MCF 10A (cell line): ENCODE results near the gene ERBB3. TPM values are rescaled to one million over a fixed set of nuclear protein-coding genes. Genes with fewer than 3 reads are reported as not detected.

Experiments
- BruUV-seq: library from RNA; stranded (reverse); fragments of 400-500 nt; replicated peaks from 2 replicates; lab custom pipeline; 2021; lab: Mats Ljungman, UMichigan
- CTCF ChIA-PET: fragments of 300-600 bp; sonication (Branson Sonifier 250); formaldehyde crosslinking; extraction: SDS; loops from one replicate; lab custom pipeline; 2021; ENCODE audit warnings: antibody characterized with exemption, inconsistent platforms; lab: Yijun Ruan, JAX
- POLR2A ChIA-PET: fragments of 300-600, 350-650 bp; sonication (Branson Sonifier 250); formaldehyde crosslinking; extraction: SDS; loops from one replicate; lab custom pipeline; 2020; ENCODE audit warnings: antibody characterized with exemption, inconsistent platforms; lab: Yijun Ruan, JAX
- DNase-seq: peaks from one replicate; pipeline ENCODE4 v3.0.0-alpha.2; 2018; ENCODE audit not compliant: unreplicated experiment
- H3K27ac Mint-ChIP-seq: one replicate; pipeline ENCODE4 v1.8.0; 2022; ENCODE audit warnings: mild to moderate bottlenecking, low read depth, mixed read lengths; ENCODE audit not compliant: unreplicated experiment
- H3K27me3 Mint-ChIP-seq: one replicate; pipeline ENCODE4 v1.8.0; 2022; ENCODE audit warnings: mixed read lengths; ENCODE audit not compliant: insufficient read depth, unreplicated experiment
- H3K36me3 Mint-ChIP-seq: one replicate; pipeline ENCODE4 v1.8.0; 2022; ENCODE audit warnings: mild to moderate bottlenecking, moderate library complexity, mixed read lengths; ENCODE audit not compliant: insufficient read depth, unreplicated experiment
- H3K4me1 Mint-ChIP-seq: one replicate; pipeline ENCODE4 v1.8.0; 2022; ENCODE audit warnings: mixed read lengths; ENCODE audit not compliant: insufficient read depth, unreplicated experiment
- H3K4me3 Mint-ChIP-seq: one replicate; pipeline ENCODE4 v1.8.0; 2022; ENCODE audit warnings: mild to moderate bottlenecking, moderate library complexity, mixed read lengths; ENCODE audit not compliant: unreplicated experiment
- H3K9me3 Mint-ChIP-seq: one replicate; pipeline ENCODE4 v1.8.0; 2022; ENCODE audit warnings: mixed read lengths; ENCODE audit not compliant: unreplicated experiment
- CTCF ChIP-seq: fragments of 200-600 bp; IDR thresholded peaks from one replicate; pipeline ENCODE4 v1.8.0; 2022; ENCODE audit warnings: antibody characterized with exemption, mild to moderate bottlenecking; ENCODE audit not compliant: unreplicated experiment
- intact Hi-C: fragments of 100-400 bp; cut with micrococcal nuclease; formaldehyde crosslinking; loops from 2 replicates; pipeline ENCODE4 v1.14.1; 2022
- total RNA-seq: library from RNA; stranded (reverse); gene quantifications from 2 replicates; pipeline ENCODE4 v1.2.3, GENCODE V29; 2022

ERBB3 gene
- total RNA-seq, 1 experiment from 2014 or later, result 3.7 TPM

GRCh38 chr12:56146492-56147460, 66.8 kb downstream of the ERBB3 start:
- no peak for TF ChIP-seq CTCF
- Mint-ChIP-seq H3K27me3 (no peaks in the 10 kb centered on the region), H3K9me3 (no peaks in the 10 kb centered on the region), H3K36me3 (peaks cover 33% of the 10 kb centered on the region), H3K4me1 (peaks cover 24% of the 10 kb centered on the region), H3K4me3 (no peak overlapping the region), H3K27ac (no peak overlapping the region)
- intact Hi-C loops, result no loop called here
- BruUV-seq, result TSS peak; percentile 10
- POLR2A ChIA-PET, result interaction anchor here (1.9 kb wide), 1 partner anchor 12 kb away, joined by 6 read pairs; the partner anchor contains the start of gene MYL6
- DNase-seq, result peak; percentile 36
- CTCF ChIA-PET, result interaction anchor here (3.3 kb wide), 1 partner anchor 28 kb away, joined by 19 read pairs; the partner anchor contains the start of gene ZC3H10

- TF ChIP-seq CTCF, result no peak
- Mint-ChIP-seq H3K27me3 (no peaks in the 10 kb centered on the region), H3K36me3 (peaks cover 13% of the 10 kb centered on the region), H3K27ac (no peak overlapping the region), H3K9me3 (no peaks in the 10 kb centered on the region), H3K4me1 (peaks cover 24% of the 10 kb centered on the region), H3K4me3 (peak overlapping the region; percentile 75)
- DNase-seq, result peak; percentile 40
- ChIA-PET CTCF (interaction anchor here (0.6 to 3.3 kb wide), 4 partner anchors 32 to 104 kb away, joined by 3 to 19 read pairs (median 4); partner anchors contain the start of gene ZC3H10), POLR2A (interaction anchor here (0.6 to 3.0 kb wide), 5 partner anchors 8 to 467 kb away, joined by 3 to 28 read pairs (median 7); partner anchors contain the start of genes ESYT1, MYL6 and ZC3H10)
- no TSS peak for BruUV-seq
- intact Hi-C loops, result loop anchor here (2.0 to 5.0 kb wide), 2 partner anchors 22 to 33 kb away; partner anchors contain the start of genes ESYT1, RPL41 and ZC3H10
Measured at GRCh38 chr12:56150563-56150962, 70.6 kb downstream of the ERBB3 start.

GRCh38 chr12:56151672-56152131, 71.7 kb downstream of the ERBB3 start:
- Mint-ChIP-seq H3K4me1 (peaks cover 21% of the 10 kb centered on the region), H3K27ac (peak overlapping the region; percentile 62), H3K4me3 (peak overlapping the region; percentile 75), H3K36me3 (peaks cover 16% of the 10 kb centered on the region), H3K27me3 (no peaks in the 10 kb centered on the region), H3K9me3 (no peaks in the 10 kb centered on the region)
- ChIA-PET CTCF (interaction anchor here (0.7 to 1.3 kb wide), 5 partner anchors 10 to 414 kb away, joined by 3 to 5 read pairs (median 3); no protein-coding TSS in a partner anchor), POLR2A (interaction anchor here (0.5 to 3.0 kb wide), 13 partner anchors 9 to 208 kb away, joined by 3 to 39 read pairs (median 5); partner anchors contain the start of genes ESYT1, SMARCC2, STAT2 and ZC3H10)
- TF ChIP-seq CTCF, result no peak
- BruUV-seq, result TSS peak; percentile 85
- intact Hi-C loops, result loop anchor here (2.0 to 5.0 kb wide), 2 partner anchors 23 to 34 kb away; partner anchors contain the start of genes ESYT1, RPL41 and ZC3H10
- DNase-seq, result peak; percentile 69
